ENCODE data around the gene HOXD13.

The HOXD13 gene

DNA sequence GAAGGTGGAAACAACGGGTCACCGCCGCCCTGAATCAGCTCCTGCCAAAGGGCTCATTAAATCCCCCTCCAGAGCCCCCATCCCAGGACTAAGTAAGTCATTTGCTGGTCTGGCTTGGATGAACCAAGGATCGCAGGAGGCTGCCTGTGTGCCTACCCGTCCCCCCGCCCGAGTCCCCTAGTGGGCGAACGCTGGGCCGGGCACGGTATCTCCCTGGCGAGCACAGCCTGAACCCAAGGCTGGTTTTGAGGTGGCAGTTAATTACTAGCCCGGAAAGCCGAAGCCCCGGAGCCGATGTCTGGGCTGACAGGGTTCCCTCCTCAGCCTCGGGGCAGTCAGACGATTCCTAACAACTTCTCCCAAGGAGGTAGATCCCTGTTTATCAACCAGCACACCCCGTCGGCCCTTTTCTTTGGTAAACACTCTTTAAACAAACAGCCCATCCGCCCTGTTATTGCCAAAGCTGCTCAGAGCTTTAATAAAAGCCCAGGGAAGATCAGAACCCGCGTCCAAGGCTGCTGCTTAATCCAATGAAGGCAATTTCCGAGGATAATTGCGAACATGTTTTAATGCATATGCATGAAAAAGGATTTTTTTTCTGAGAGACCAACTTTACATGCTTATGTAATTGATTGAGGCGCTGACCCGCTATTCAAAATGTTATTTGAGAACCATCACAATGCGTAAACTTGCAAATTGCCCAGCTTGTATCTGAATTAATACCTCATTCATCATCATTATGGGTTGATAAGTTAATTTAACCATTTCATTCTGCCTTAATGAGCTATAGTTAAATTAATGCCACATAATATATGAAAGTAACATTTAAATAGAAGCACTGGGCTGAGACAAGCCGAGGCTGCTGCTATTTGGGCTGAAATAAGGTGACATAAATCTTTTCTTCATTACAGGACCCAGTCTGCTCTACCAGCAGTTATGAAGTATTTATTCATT lies 19.3 kb upstream of the HOXD13 start:
- Histone ChIP-seq H3K9ac (no peak overlapping the region), H3K79me2 (ENCODE audit: insufficient read depth, low read depth) (no peaks in the 10 kb centered on the region), H3K27me3 (ENCODE audit: insufficient read depth, low read depth) (no peaks in the 10 kb centered on the region), H4K20me1 (ENCODE audit: insufficient read depth) (no peaks in the 10 kb centered on the region), H3K36me3 (ENCODE audit: insufficient read depth) (no peaks in the 10 kb centered on the region), H2AFZ (ENCODE audit: low read depth) (no peak overlapping the region), H3K27ac (no peak overlapping the region), H3K4me2 (no peak overlapping the region), H3K4me1 (ENCODE audit: low read depth, poor library complexity, severe bottlenecking) (peaks cover 15% of the 10 kb centered on the region), H3K4me3 (IDR thresholded peaks at IDR 0.05; ENCODE audit: insufficient read depth, low read depth, low read length) (no peak overlapping the region)
- TF ChIP-seq, protein P1, sequence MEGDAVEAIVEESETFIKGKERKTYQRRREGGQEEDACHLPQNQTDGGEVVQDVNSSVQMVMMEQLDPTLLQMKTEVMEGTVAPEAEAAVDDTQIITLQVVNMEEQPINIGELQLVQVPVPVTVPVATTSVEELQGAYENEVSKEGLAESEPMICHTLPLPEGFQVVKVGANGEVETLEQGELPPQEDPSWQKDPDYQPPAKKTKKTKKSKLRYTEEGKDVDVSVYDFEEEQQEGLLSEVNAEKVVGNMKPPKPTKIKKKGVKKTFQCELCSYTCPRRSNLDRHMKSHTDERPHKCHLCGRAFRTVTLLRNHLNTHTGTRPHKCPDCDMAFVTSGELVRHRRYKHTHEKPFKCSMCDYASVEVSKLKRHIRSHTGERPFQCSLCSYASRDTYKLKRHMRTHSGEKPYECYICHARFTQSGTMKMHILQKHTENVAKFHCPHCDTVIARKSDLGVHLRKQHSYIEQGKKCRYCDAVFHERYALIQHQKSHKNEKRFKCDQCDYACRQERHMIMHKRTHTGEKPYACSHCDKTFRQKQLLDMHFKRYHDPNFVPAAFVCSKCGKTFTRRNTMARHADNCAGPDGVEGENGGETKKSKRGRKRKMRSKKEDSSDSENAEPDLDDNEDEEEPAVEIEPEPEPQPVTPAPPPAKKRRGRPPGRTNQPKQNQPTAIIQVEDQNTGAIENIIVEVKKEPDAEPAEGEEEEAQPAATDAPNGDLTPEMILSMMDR (conservative IDR thresholded peaks at IDR 0.05; ENCODE audit: low read depth, low read length) = no peak

DNA sequence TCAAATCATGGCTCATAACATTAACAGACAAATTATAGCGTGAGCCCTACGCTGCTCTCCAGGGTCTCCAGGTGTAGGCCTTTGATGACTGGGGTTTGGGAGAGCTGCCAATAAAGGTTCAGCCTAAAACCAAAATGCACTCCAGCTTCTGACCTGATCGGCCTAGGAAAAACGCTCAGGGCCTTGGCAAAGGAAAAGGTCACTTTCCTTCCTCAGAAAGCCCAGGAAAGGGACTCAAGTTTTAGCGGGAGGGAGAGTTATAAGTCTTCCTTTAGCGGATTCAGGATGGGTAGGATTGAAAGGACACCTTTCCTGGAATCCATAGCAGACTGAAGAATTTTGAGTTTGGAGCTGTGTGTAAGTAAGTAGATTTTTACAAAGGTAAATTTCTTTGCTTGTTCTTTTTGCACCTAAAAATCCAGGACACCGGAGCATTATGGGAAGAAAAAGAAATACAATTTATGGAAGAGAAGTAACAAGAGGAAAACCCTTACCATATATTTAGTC lies 17.5 kb upstream of the HOXD13 start:
- Histone ChIP-seq H3K9ac (no peak overlapping the region), H3K36me3 (ENCODE audit: insufficient read depth) (no peaks in the 10 kb centered on the region), H4K20me1 (ENCODE audit: insufficient read depth) (no peaks in the 10 kb centered on the region), H3K4me1 (ENCODE audit: low read depth, poor library complexity, severe bottlenecking) (peaks cover 5% of the 10 kb centered on the region), H3K4me2 (no peak overlapping the region), H3K79me2 (ENCODE audit: insufficient read depth, low read depth) (no peaks in the 10 kb centered on the region), H2AFZ (ENCODE audit: low read depth) (no peak overlapping the region), H3K27me3 (ENCODE audit: insufficient read depth, low read depth) (no peaks in the 10 kb centered on the region), H3K4me3 (IDR thresholded peaks at IDR 0.05; ENCODE audit: insufficient read depth, low read depth, low read length) (no peak overlapping the region), H3K27ac (no peak overlapping the region)
- TF ChIP-seq, protein P1 (conservative IDR thresholded peaks at IDR 0.05; ENCODE audit: low read depth, low read length) = no peak

DNA sequence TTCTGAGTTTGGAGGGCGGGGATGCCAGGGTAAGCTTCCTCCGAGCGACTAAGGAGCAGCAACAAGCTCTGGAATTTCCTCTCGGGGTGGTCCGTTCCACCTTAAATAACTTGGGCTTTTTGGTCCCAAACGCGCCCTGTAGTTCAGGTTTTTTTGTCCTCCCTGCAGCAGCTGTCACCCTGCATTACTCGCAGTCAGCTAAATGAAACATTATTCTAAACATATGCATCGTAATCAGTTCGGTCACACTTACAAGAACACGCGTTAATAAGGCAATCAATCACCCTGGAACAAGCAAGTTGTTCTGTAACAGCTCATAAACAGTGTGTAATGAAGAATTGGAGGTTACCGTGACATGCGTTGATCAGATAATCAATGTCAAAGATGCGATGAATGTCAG lies 17.0 kb upstream of the HOXD13 start:
- TF ChIP-seq, protein P1 (conservative IDR thresholded peaks at IDR 0.05; ENCODE audit: low read depth, low read length) = no peak
- H2AFZ ChIP-seq (ENCODE audit: low read depth) = no peak overlapping the region
- no peaks in the 10 kb centered on the region for H3K27me3 ChIP-seq (ENCODE audit: insufficient read depth, low read depth)
- H3K79me2 ChIP-seq (ENCODE audit: insufficient read depth, low read depth) = no peaks in the 10 kb centered on the region
- no peak overlapping the region for H3K27ac ChIP-seq
- no peak overlapping the region for H3K4me3 ChIP-seq (IDR thresholded peaks at IDR 0.05; ENCODE audit: insufficient read depth, low read depth, low read length)
- H3K4me1 ChIP-seq (ENCODE audit: low read depth, poor library complexity, severe bottlenecking) = no peaks in the 10 kb centered on the region
- H3K4me2 ChIP-seq = no peak overlapping the region
- H3K9ac ChIP-seq = no peak overlapping the region
- no peaks in the 10 kb centered on the region for H4K20me1 ChIP-seq (ENCODE audit: insufficient read depth)
- H3K36me3 ChIP-seq (ENCODE audit: insufficient read depth) = no peaks in the 10 kb centered on the region

DNA sequence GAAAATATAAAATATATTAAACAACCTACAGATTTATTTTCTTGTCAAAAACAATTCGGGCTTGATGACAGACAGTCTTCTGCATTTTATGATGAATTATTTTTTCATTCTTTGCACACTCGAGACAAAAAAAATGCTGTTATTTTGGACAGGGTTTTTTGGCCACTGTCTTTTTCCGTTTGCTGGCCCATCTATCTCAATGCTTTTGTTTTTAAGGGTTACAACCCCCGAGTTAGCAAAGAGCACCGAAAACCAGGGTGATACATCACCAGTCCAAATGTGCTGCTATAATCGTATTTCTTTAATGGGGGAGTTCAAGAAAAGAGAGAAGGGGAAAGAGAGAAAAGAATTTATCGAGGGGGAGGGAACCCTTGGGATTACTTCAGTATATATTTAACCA lies 16.5 kb upstream of the HOXD13 start:
- TF ChIP-seq, protein P1 (conservative IDR thresholded peaks at IDR 0.05; ENCODE audit: low read depth, low read length) = no peak
- Histone ChIP-seq H3K4me2 (no peak overlapping the region), H3K36me3 (ENCODE audit: insufficient read depth) (no peaks in the 10 kb centered on the region), H3K27me3 (ENCODE audit: insufficient read depth, low read depth) (no peaks in the 10 kb centered on the region), H3K4me1 (ENCODE audit: low read depth, poor library complexity, severe bottlenecking) (no peaks in the 10 kb centered on the region), H3K4me3 (IDR thresholded peaks at IDR 0.05; ENCODE audit: insufficient read depth, low read depth, low read length) (no peak overlapping the region), H3K79me2 (ENCODE audit: insufficient read depth, low read depth) (no peaks in the 10 kb centered on the region), H4K20me1 (ENCODE audit: insufficient read depth) (no peaks in the 10 kb centered on the region), H3K27ac (no peak overlapping the region), H2AFZ (ENCODE audit: low read depth) (no peak overlapping the region), H3K9ac (no peak overlapping the region)
